ENCODE results near the gene GRM7. TPM values are rescaled to one million over a fixed set of nuclear protein-coding genes. Genes with fewer than 3 reads are reported as not detected.

Gene GRM7
- total RNA-seq, 1 experiment from 2014 or later = not detected

DNA sequence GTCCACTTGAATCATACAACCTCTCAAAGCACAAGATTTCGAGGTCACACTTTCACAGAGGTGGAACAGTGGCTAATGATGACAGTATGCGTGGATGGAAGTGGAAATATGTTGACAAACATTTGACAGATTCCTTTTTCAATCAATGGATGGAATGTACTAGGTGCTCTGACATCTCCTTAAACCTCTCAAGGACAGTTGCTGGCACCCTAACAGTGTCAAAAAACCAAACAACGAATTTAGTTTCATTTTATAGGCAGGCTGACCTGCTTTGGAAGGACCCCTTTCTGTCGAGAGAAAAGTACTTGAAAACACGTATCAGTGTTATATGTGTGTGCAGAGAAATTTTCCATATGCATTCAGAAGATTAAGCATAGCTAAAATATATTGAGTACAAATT is 861.0 kb downstream of the GRM7 start:
- DNase-seq (ENCODE audit: low read depth, low spot score) (no peak), ATAC-seq (no peak)
- Histone ChIP-seq H4K20me1 (ENCODE audit: insufficient read depth) (no peaks in the 10 kb centered on the region), H3K27me3 (ENCODE audit: insufficient read depth, low read length) (no peaks in the 10 kb centered on the region), H3K9me2 (ENCODE audit: insufficient read depth) (no peaks in the 10 kb centered on the region), H3K4me3 (replicated peaks in 1 of 2; ENCODE audit: low read depth in 1 of 2, low read length in 2 of 2) (no peak overlapping the region), H2AFZ (ENCODE audit: low read depth, low read length, poor library complexity, severe bottlenecking) (no peak overlapping the region), H3K36me3 (ENCODE audit: control insufficient read depth in 1 of 2, insufficient read depth in 2 of 2, low read length in 2 of 2) (no peaks in the 10 kb centered on the region), H3K27ac (ENCODE audit: low read depth, low read length) (no peak overlapping the region), H3K9ac (ENCODE audit: low read length) (no peak overlapping the region), H3K4me2 (ENCODE audit: low read length) (no peak overlapping the region), H3K4me1 (ENCODE audit: control insufficient read depth in 1 of 2, insufficient read depth in 2 of 2, low read length in 2 of 2) (no peaks in the 10 kb centered on the region), H3K79me2 (ENCODE audit: insufficient read depth, low read length) (no peaks in the 10 kb centered on the region), H3K9me3 (ENCODE audit: control insufficient read depth in 1 of 2, insufficient read depth in 1 of 2, low read depth in 1 of 2, low read length in 2 of 2) (no peaks in the 10 kb centered on the region)
- ChIA-PET CTCF (no interaction called here), POLR2A (no interaction called here), RAD21 (ENCODE audit: low non-redundant PET in 1 of 2, low total read pairs in 2 of 2, uncharacterized antibody in 2 of 2, unreplicated experiment in 2 of 2) (no interaction called here)
- intact Hi-C loops (cut with micrococcal nuclease) = no loop called here
- no TSS peak for BruUV-seq (replicated peaks)
- no peak for TF ChIP-seq SIN3A (IDR thresholded peaks at IDR 0.05; ENCODE audit: low read depth)
- no peak for TF ChIP-seq REST (IDR thresholded peaks at IDR 0.05; ENCODE audit: low read depth)
- no peak for TF ChIP-seq ZBTB33 (IDR thresholded peaks at IDR 0.05; ENCODE audit: extremely low read depth, insufficient replicate concordance, low read length)
- no peak for TF ChIP-seq EGR1 (IDR thresholded peaks at IDR 0.05; ENCODE audit: low read depth)
- TF ChIP-seq ATF3 (IDR thresholded peaks at IDR 0.05) = no peak
